ENCODE measurements around the gene TASOR. TPM values are rescaled to one million over a fixed set of nuclear protein-coding genes. Genes with fewer than 3 reads are reported as not detected.
A peak's percentile ranks its signal among the peaks of the same experiment; 100 is the strongest.
"Not testable (repeated sequence)": the region's sequence is repeated elsewhere in the genome, so short reads cannot be mapped to it uniquely, and the experiment has no call there.

The TASOR gene
- 69.7 TPM for total RNA-seq
- long read RNA-seq, full-length matches to known transcripts, result 2 of 14 reads
- long read RNA-seq, partial matches to known transcripts, result 5 of 14 reads
- long read RNA-seq, other reads (novel, unspliced or antisense), result 7 of 14 reads

DNA sequence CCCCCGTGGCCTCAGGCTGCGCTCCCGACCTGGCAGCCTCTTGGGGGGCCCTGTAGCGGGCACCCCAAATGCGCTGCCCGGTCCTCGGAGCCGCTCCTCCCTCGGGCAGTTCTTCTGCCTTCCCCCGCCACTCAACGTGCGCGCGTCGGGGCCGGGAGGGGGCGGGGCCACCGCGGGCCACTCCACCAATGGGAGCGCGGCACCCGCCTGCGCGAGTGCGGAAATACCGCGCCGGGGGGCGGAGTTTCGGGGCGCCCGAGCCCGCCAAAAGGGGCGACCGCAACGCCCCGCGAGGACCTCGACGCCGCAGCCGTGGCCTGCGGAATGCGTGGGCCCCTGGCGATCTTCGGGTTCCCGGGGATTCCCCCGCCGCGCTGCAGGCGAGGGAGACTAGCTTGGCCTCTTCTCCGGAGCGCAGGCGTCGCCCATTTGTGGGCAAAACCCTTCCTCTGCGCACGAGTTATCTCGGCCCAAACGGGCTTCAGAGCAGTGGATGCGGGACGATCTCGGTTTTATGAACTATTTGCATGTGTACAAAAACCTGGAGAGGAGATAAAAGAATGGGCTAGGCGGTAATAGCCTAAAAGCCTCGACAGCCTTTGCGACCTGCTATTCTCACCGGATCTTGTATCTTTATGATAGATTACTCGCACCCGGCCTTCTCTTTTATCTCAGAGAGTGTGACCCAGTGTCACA lies at the start of gene TASOR:
Gene TASOR (minus strand): TSS at position 144 of the 696 bp plus-strand sequence. CDS start 259 bp downstream, outside the sequence.
- TF ChIP-seq CTCF (IDR thresholded peaks at IDR 0.05), result no peak
- H3K27ac ChIP-seq, result peak within 1 kb of the TSS; percentile 99
- intact Hi-C loops (cut with DNase I), result no loop called here

DNA sequence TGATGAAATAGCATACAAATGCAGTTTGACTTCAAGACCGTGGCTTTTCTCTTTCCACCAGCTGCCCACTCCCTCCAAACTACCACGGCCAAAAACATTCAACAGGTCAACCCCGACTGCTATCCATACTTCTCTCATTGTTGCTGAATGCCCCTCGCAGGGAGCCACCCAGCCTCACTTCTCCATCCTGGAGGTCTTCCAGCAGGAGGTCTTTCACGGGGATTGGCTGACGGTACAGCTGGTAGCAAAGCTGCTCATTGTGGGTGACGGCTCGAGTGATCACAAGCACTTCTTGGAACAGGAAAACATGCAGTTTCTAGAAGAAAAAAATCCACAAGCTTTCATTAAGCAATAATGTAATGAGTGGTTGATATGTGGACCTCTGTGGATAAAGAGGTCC lies 49.0 kb upstream of the TASOR start:
- Histone ChIP-seq H3K27ac (no peak overlapping the region), H3K9me3 (no peaks in the 10 kb centered on the region), H3K36me3 (peaks cover 79% of the 10 kb centered on the region), H3K4me3 (no peak overlapping the region), H3K27me3 (ENCODE audit: low read depth) (no peaks in the 10 kb centered on the region), H3K4me1 (no peaks in the 10 kb centered on the region)
- DNase-seq, result no peak
- no peak for ATAC-seq
- intact Hi-C loops (cut with DNase I), result no loop called here
- TF ChIP-seq CTCF (IDR thresholded peaks at IDR 0.05), result no peak

More for the DNA sequence above, at the start of gene TASOR:
- Histone ChIP-seq H3K36me3 (no peaks in the 10 kb centered on the region), H3K9me3 (no peaks in the 10 kb centered on the region), H3K27me3 (ENCODE audit: low read depth) (no peaks in the 10 kb centered on the region), H3K4me1 (peaks cover 26% of the 10 kb centered on the region), H3K4me3 (peak within 1 kb of the TSS; percentile 83)
- ATAC-seq (peak; percentile 98 to 99), DNase-seq (peak; percentile 90)

DNA sequence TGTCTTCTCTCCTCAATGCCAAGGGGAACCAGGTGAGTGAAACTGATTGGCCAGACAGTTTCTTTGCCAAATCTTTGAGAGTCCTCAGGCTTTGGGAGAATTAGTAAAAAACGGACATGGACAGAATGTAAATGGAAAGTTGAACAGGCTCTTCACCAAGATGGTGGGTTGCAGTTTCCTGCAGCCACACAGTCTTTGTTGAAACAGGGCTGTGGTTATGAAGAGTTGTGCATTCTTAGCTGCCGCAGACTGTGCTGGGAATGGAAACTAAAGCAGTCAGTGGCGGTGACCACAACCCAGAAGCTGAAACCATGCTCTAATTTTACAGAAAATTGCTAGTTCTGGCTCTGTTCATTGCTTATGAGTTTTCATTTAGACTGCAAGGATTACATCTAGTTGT lies 42.1 kb upstream of the TASOR start:
- no peaks in the 10 kb centered on the region for H3K4me1 ChIP-seq
- intact Hi-C loops (cut with DNase I), result no loop called here
- H3K9me3 ChIP-seq, result no peaks in the 10 kb centered on the region
- no peak overlapping the region for H3K4me3 ChIP-seq
- no peaks in the 10 kb centered on the region for H3K27me3 ChIP-seq (ENCODE audit: low read depth)
- ATAC-seq, result peak; percentile 57 to 64
- H3K36me3 ChIP-seq, result peaks cover 64% of the 10 kb centered on the region
- H3K27ac ChIP-seq, result no peak overlapping the region
- no peak for DNase-seq
- TF ChIP-seq CTCF (IDR thresholded peaks at IDR 0.05), result no peak

DNA sequence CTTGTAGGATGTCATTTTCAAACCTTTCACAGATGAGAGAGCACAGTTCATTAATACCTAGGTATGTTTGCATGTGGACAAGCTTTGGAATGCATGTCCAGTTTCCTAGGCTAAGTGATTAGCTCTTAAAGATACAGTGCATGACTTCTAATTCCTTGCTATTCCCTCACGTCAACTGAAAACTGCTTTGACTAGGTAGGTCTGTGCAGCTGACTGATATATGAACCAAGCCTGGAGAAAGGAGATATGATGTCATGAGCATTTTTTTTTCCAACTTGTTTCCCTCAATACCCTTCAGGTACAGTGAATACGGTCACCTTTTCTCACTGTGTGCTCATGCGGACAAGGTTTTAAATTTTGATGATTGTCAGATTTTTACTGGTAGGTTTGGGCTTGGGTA lies 41.6 kb upstream of the TASOR start:
- Histone ChIP-seq H3K4me3 (no peak overlapping the region), H3K9me3 (no peaks in the 10 kb centered on the region), H3K36me3 (peaks cover 59% of the 10 kb centered on the region), H3K27ac (no peak overlapping the region), H3K27me3 (ENCODE audit: low read depth) (no peaks in the 10 kb centered on the region), H3K4me1 (no peaks in the 10 kb centered on the region)
- intact Hi-C loops (cut with DNase I), result no loop called here
- peak in 1 of 2 donors; percentile 42 for ATAC-seq
- no peak for DNase-seq
- TF ChIP-seq CTCF (IDR thresholded peaks at IDR 0.05), result no peak

GRCh38 chr3:56720849-56721248 lies 37.8 kb upstream of the TASOR start:
- intact Hi-C loops (cut with DNase I), result no loop called here
- DNase-seq (no peak), ATAC-seq (no peak)
- Histone ChIP-seq H3K9me3 (no peaks in the 10 kb centered on the region), H3K4me1 (no peaks in the 10 kb centered on the region), H3K4me3 (no peak overlapping the region), H3K27me3 (ENCODE audit: low read depth) (no peaks in the 10 kb centered on the region), H3K27ac (no peak overlapping the region), H3K36me3 (peaks cover 21% of the 10 kb centered on the region)
- TF ChIP-seq CTCF (IDR thresholded peaks at IDR 0.05), result no peak

DNA sequence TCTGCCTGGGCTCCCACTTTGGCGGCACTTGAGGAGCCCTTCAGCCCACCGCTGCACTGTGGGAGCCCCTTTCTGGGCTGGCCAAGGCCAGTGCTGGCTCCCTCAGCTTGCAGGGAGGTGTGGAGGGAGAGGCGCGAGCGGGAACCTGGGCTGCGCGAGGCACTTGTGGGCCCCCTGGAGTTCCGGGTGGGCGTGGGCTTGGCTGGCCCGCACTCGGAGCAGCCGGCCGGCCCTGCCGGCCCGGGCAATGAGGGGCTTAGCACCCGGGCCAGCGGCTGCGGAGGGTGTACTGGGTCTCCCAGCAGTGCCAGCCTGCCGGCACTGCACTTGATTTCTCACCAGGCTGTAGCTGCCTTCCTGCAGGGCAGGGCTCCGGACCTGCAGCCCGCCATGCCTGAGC lies 35.7 kb upstream of the TASOR start:
- H3K36me3 ChIP-seq; DNase-seq; ATAC-seq; H3K4me3 ChIP-seq; H3K4me1 ChIP-seq; H3K27ac ChIP-seq; intact Hi-C loops (cut with DNase I); H3K27me3 ChIP-seq (ENCODE audit: low read depth); H3K9me3 ChIP-seq: not testable (repeated sequence)
